GM06990 (cell line): Measurements from ENCODE around the gene IRAK1.

Source experiments
- DNase-seq: peaks from one replicate; pipeline ENCODE4 v3.0.0-alpha.2; 2011; ENCODE audit not compliant: insufficient read length; ENCODE audit errors: extremely low read depth
- H3K27me3 ChIP-seq: replicated peaks from 2 replicates; pipeline ENCODE4 v1.6.0; 2011; ENCODE audit warnings: low read length; ENCODE audit not compliant: control insufficient read depth, insufficient read depth
- H3K36me3 ChIP-seq: 2 replicates; pipeline ENCODE4 v1.5.1; 2011; ENCODE audit warnings: low read length; ENCODE audit not compliant: control insufficient read depth, insufficient read depth
- H3K4me3 ChIP-seq: replicated peaks from 2 replicates; pipeline ENCODE4 v1.5.1; 2011; ENCODE audit warnings: low read depth, mild to moderate bottlenecking, control low read depth, low read length
- TF ChIP-seq, protein P1 (sequence below): IDR thresholded peaks from 2 replicates; pipeline ENCODE4 v1.5.1; 2011; ENCODE audit warnings: low read length, control low read depth, mild to moderate bottlenecking, inconsistent platforms; ENCODE audit not compliant: insufficient read depth, poor library complexity, severe bottlenecking

Gene IRAK1

DNA sequence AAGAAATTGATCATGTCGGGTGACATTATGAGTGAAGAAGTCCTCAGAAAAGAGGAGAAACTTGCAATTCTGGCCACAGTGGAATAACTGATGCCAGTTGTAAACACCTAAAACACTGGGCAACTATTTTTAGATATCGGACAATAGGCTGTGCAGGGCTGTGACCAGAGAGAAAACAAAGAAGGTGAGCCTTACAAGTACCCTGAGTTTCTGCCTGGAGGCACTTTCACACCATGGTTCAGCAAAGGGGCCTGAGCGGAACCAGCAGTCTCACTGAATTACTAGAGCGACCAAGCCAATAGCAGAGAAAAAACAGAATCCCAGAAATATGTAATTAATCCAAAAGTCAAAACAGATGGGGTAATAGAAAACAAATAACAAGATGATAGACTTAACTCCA is 11.2 kb downstream of the IRAK1 start:
- Histone ChIP-seq H3K4me3 (no peak overlapping the region), H3K27me3 (no peaks in the 10 kb centered on the region), H3K36me3 (peaks cover 4% of the 10 kb centered on the region)
- DNase-seq = no peak
- TF ChIP-seq, protein P1, sequence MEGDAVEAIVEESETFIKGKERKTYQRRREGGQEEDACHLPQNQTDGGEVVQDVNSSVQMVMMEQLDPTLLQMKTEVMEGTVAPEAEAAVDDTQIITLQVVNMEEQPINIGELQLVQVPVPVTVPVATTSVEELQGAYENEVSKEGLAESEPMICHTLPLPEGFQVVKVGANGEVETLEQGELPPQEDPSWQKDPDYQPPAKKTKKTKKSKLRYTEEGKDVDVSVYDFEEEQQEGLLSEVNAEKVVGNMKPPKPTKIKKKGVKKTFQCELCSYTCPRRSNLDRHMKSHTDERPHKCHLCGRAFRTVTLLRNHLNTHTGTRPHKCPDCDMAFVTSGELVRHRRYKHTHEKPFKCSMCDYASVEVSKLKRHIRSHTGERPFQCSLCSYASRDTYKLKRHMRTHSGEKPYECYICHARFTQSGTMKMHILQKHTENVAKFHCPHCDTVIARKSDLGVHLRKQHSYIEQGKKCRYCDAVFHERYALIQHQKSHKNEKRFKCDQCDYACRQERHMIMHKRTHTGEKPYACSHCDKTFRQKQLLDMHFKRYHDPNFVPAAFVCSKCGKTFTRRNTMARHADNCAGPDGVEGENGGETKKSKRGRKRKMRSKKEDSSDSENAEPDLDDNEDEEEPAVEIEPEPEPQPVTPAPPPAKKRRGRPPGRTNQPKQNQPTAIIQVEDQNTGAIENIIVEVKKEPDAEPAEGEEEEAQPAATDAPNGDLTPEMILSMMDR = no peak

DNA sequence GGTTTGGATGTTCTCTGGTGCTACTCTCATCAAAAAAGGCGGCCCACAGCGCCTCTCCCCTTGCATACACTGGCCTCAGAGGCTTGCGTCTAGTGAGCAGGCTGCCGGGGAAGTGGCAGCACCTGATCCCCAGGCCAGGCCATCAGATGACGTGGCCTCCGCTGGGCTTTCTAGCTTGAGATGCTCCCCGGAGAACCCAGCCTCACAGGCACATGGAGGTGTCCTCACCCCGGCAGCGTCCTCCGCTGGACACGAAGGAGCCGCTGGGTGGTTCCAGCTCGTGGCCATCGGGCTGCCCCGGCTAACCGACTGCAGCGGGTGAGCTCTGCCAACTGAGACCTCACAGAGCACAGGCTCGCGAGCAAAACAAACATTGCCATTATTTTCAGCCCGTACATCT is 12.8 kb downstream of the IRAK1 start:
- Histone ChIP-seq H3K4me3 (no peak overlapping the region), H3K27me3 (no peaks in the 10 kb centered on the region), H3K36me3 (peaks cover 2% of the 10 kb centered on the region; the same call in 1 of the 2 replicates)
- TF ChIP-seq, protein P1 = no peak
- no peak for DNase-seq

DNA sequence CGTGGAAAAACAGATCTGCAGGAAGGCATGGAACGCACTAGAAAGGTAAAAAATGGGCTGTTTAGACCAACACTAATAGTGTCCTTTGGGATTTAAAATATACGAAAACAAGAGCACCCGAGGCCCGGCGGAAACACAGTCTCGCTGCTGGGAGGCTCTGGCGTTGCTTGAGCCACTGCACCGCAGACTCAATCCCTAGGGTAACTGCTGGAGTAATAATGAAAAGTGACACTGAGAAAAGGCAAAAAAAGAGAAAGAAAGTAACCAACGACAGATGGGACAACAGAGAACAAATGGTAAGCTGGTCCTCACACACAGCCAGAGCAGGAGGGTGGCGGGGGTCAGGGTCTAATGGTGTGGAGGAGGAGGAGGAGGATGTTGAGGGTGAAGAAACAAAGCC is 15.4 kb downstream of the IRAK1 start:
- no peak overlapping the region for H3K4me3 ChIP-seq
- no peak for DNase-seq
- TF ChIP-seq, protein P1 = no peak
- H3K27me3 ChIP-seq = no peaks in the 10 kb centered on the region
- H3K36me3 ChIP-seq = no peaks in the 10 kb centered on the region

DNA sequence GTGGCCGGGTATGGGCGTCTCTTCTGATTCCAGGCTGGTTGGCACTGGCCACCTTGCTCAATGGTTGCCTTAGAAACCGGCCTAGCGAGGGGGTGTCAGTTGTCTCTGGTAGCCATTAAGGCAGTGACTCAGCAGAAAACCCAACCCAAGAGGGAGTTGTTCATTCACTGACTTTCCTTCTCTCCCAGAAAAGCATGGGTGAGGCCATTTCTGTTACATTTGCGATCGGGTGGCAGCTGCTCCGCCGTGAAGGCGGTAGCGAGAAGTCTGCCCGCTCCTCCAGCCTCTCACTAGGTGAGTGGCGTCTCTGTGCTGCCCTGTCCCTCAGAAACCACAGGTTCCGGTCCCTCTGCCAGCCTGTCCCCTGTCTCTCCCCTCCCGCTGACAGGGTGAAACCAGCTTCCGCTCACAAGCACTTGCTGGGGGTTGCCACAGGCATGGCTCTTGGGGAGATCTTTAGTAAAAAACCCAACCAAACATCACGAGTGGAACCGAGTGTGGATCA is 17.4 kb downstream of the IRAK1 start:
- TF ChIP-seq, protein P1 = no peak
- DNase-seq = peak; percentile 72
- no peaks in the 10 kb centered on the region for H3K27me3 ChIP-seq
- H3K36me3 ChIP-seq = no peaks in the 10 kb centered on the region
- no peak overlapping the region; the same call in 1 of the 2 replicates for H3K4me3 ChIP-seq

DNA sequence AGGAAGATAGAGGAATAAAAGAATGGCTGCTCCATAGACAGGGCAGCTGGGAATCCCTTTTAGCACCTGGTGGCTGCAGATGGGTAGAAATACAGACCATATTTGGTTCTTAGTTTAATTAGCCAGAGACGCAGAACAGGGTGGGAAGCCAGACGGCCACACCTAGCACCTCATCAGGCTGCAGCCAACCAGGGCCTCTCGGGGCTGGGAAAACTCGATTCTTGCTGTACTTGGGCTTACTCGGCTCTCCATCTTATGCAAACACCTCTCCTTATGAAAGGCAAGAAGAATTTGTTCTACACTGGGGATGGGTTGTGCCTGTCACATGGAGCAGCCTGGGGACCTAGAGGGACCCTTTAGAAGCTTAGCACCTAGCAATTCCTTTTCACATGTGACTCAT is 19.7 kb downstream of the IRAK1 start:
- Histone ChIP-seq H3K27me3 (no peaks in the 10 kb centered on the region), H3K4me3 (no peak overlapping the region), H3K36me3 (no peaks in the 10 kb centered on the region)
- DNase-seq = no peak
- TF ChIP-seq, protein P1 = no peak

DNA sequence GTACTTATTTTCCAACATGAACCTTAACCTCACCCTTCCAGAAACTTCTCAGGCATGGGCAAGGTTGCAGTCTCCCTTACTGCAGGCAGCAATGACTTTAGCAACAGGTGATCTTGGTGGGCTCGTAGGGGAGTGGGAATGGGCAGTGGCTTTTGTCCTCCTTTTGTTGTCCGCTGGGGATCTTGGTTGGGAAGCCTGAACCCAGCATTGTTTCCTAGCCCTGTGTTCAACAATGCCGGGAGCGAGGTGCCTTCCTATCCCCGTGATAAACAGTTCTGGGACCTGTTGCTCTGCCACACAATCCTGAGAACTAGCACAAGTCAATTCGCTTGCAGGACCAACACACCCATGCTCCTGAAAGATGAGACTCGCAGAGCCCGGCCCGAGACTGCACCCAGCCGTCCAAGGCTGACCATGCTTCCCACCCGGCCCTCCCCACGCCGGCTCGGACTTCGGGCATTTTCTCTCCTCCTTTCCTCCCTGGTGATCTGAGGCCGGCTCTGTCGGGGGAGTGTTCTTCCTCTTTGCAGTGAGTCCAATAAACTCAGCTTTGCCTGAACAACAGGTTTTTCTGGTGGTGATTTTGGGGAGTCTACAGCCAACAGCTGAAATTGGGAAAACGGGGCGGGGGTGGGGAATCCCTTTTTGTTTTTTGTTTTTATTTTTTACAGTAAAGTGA is 20.2 kb downstream of the IRAK1 start:
- H3K4me3 ChIP-seq = no peak overlapping the region
- H3K36me3 ChIP-seq = no peaks in the 10 kb centered on the region
- no peaks in the 10 kb centered on the region for H3K27me3 ChIP-seq
- TF ChIP-seq, protein P1 = no peak
- DNase-seq = no peak
